Kidney (tissue), 14 donors: ENCODE data around the gene HOMER1. TPM values are rescaled to one million over a fixed set of nuclear protein-coding genes. Genes with fewer than 3 reads are reported as not detected.

Experiments used
- DNase-seq, 5 donors: peaks; one replicate each; pipeline ENCODE4 v3.0.0-alpha.2; 2013 to 2020
- FAIRE-seq: peaks from 2 replicates; lab custom pipeline; 2012; peaks lifted over from hg19 to GRCh38; lab: Jason Lieb, UNC
- H3K27ac ChIP-seq, 2 donors: one replicate each; pipeline ENCODE4 v1.7.0; 2013; ENCODE audit warnings: low read depth in 2 of 2, low read length in 2 of 2, inconsistent platforms in 1 of 2
- H3K27me3 ChIP-seq: one replicate; pipeline ENCODE4 v1.7.1; 2013; ENCODE audit warnings: low read length, inconsistent platforms; ENCODE audit not compliant: control insufficient read depth, insufficient read depth
- H3K36me3 ChIP-seq, 3 donors: one replicate each; pipeline versions ENCODE4 v1.7.0 to v1.7.1; 2013; ENCODE audit warnings: low read length in 3 of 3, control low read depth in 1 of 3, inconsistent platforms in 1 of 3; ENCODE audit not compliant: insufficient read depth in 3 of 3, control insufficient read depth in 2 of 3
- H3K4me1 ChIP-seq, 3 donors: one replicate each; pipeline versions ENCODE4 v1.7.0 to v1.7.1; 2013; ENCODE audit warnings: low read length in 3 of 3, inconsistent platforms in 1 of 3, low read depth in 1 of 3; ENCODE audit not compliant: control insufficient read depth in 2 of 3, insufficient read depth in 2 of 3
- H3K4me3 ChIP-seq, 3 donors: one replicate each; pipeline versions ENCODE4 v1.7.0 to v1.8.1; 2013; ENCODE audit warnings: low read length in 3 of 3, control low read depth in 1 of 3, inconsistent platforms in 1 of 3
- H3K9ac ChIP-seq, 3 donors: one replicate each; pipeline versions ENCODE4 v1.7.0 to v1.7.1; 2013; ENCODE audit warnings: low read length in 3 of 3, control low read depth in 1 of 3, inconsistent platforms in 1 of 3
- H3K9me3 ChIP-seq, 3 donors: one replicate each; pipeline versions ENCODE4 v1.7.0 to v1.7.1; 2013; ENCODE audit warnings: low read length in 3 of 3, control low read depth in 1 of 3, inconsistent platforms in 1 of 3; ENCODE audit not compliant: control insufficient read depth in 2 of 3, insufficient read depth in 1 of 3
- CTCF ChIP-seq: IDR thresholded peaks from 3 replicates; pipeline ENCODE4 v1.5.1; 2012; ENCODE audit warnings: mild to moderate bottlenecking, moderate library complexity, borderline replicate concordance; ENCODE audit not compliant: insufficient read depth; ENCODE audit errors: extremely low read depth
- intact Hi-C: fragments of 100-400 bp; cut with DNase I; formaldehyde crosslinking; loops from one replicate; pipeline ENCODE4 v1.11.1; 2022
- polyA plus RNA-seq: library from polyadenylated mRNA; stranded (reverse); fragments of 350-450 nt; fragmentation: Illumina TruSeq; extraction: RNeasy Lipid Tissue Mini Kit (QIAGEN cat#74804); gene quantifications from one replicate; pipeline ENCODE4 v1.2.3, GENCODE V29; 2014; ENCODE audit warnings: low read depth, low replicate concordance; ENCODE audit not compliant: insufficient read depth
- total RNA-seq: library from RNA; stranded (reverse); fragmentation: NEBNext Ultra II Directional; extraction: Animal tissue kit (Norgen Biotek cat#: 25700); gene quantifications from one replicate; pipeline ENCODE4 v1.2.1, GENCODE V29; 2021
- donor health status: control.
- donor health status: control.
- donor health status: control.
- donor health status: control.
- donor health status: control.
- donor health status: DM: yes; HTN: yes; CAD: no.
- donor health status: Normal renal cell carcinoma (clear cell type).

The HOMER1 gene
- total and polyA plus RNA-seq, 2 donors from 2014 or later: 2.3 to 9.2 TPM

GRCh38 chr5:79329453-79329852 lies 184.5 kb downstream of the HOMER1 start:
- H3K27me3 ChIP-seq: no peaks in the 10 kb centered on the region
- no peaks in the 10 kb centered on the region for H3K9me3 ChIP-seq
- no peak for DNase-seq
- H3K4me3 ChIP-seq: no peak overlapping the region
- no peak overlapping the region for H3K27ac ChIP-seq
- no peaks in the 10 kb centered on the region for H3K36me3 ChIP-seq
- TF ChIP-seq CTCF: no peak
- no peak overlapping the region for H3K9ac ChIP-seq
- intact Hi-C loops: no loop called here
- FAIRE-seq: no peak
- no peaks in the 10 kb centered on the region for H3K4me1 ChIP-seq

Other genes starting within 250 kb of the HOMER1 start
- gene TENT2, start 98.3 kb upstream of the HOMER1 start, total RNA-seq: 69.9 TPM
- 19.7 TPM for gene TENT2, start 98.3 kb upstream of the HOMER1 start, polyA plus RNA-seq
- gene CMYA5, start 175.7 kb upstream of the HOMER1 start, total RNA-seq: 6.1 TPM
- 6.5 TPM for gene CMYA5, start 175.7 kb upstream of the HOMER1 start, polyA plus RNA-seq